ENCODE results near the gene POLE.

The POLE gene

DNA sequence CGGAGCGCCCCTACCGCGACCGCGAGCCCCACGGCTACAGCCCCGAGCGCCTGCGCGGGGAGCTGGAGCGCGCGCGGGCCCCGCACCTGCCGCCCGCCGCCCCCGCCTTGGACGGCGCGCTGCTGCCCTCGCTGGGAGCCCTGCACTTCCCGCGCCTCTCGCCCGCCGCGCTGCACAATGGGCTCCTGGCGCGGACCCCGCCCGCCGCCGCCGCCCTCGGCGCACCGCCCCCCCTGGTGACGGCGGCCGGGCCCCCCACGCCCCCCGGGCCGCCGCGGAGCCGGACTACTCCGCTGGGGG lies 103.8 kb downstream of the POLE start:
- TF ChIP-seq EZH2 (IDR thresholded peaks at IDR 0.05; ENCODE audit: borderline replicate concordance, low read depth, low read length, severe bottlenecking) = no peak
- TF ChIP-seq, protein P1, sequence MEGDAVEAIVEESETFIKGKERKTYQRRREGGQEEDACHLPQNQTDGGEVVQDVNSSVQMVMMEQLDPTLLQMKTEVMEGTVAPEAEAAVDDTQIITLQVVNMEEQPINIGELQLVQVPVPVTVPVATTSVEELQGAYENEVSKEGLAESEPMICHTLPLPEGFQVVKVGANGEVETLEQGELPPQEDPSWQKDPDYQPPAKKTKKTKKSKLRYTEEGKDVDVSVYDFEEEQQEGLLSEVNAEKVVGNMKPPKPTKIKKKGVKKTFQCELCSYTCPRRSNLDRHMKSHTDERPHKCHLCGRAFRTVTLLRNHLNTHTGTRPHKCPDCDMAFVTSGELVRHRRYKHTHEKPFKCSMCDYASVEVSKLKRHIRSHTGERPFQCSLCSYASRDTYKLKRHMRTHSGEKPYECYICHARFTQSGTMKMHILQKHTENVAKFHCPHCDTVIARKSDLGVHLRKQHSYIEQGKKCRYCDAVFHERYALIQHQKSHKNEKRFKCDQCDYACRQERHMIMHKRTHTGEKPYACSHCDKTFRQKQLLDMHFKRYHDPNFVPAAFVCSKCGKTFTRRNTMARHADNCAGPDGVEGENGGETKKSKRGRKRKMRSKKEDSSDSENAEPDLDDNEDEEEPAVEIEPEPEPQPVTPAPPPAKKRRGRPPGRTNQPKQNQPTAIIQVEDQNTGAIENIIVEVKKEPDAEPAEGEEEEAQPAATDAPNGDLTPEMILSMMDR (IDR thresholded peaks at IDR 0.05; ENCODE audit: borderline replicate concordance, extremely low read depth, low read length, poor library complexity, severe bottlenecking) = no peak
- no peak for DNase-seq

DNA sequence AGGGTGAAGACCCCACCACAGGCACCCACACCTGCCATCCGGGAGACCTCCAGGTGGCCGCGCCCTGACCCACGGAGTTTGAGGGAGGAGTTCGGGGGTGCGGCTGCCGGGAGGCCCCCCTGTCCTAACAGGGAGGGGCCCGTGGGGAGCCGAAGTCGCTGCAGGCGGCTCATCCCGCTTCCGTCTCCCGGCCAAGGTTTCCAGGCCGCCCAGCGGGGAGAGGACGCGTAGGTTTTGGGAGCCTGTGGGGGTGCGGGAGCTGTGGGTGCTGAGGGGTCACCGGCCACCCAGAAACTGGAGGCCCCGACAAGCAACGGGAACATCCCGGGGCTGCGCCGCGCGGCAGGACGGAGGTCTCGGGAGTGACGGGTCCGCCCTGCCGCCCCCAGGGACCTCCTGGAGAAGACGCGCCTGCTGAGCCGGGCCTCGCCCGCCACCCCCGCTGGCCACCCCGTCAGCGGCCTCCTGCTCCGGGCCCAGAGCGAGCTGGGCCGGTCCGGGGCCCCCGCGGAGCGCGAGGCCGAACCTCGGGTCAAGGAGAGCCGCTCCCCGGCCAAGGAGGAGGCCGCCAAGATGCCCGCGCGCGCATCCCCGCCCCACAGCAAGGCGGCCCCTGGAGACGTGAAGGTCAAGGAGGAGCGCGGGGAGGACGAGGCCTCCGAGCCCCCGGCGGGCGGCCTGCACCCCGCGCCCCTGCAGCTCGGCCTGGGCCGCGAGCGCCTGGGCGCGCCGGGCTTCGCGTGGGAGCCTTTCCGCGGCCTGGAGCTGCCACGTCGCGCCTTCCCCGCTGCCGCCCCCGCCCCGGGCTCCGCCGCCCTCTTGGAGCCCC lies 104.3 kb downstream of the POLE start:
- Histone ChIP-seq H3K9ac (ENCODE audit: low read depth, low read length) (no peak overlapping the region), H3K36me3 (ENCODE audit: insufficient read depth, low read length) (peaks cover 36% of the 10 kb centered on the region), H3K27ac (ENCODE audit: low read length) (no peak overlapping the region), H3K4me2 (ENCODE audit: insufficient read depth, low read length) (no peak overlapping the region), H3K4me3 (ENCODE audit: low read depth in 1 of 2, low read length in 2 of 2) (no peak overlapping the region), H4K20me1 (ENCODE audit: insufficient read depth, low read length) (peaks cover 8% of the 10 kb centered on the region; the same call in 1 of the 2 replicates), H3K9me3 (ENCODE audit: insufficient read depth, low read length, severe bottlenecking) (no peaks in the 10 kb centered on the region), H3K79me2 (ENCODE audit: insufficient read depth, low read length) (no peaks in the 10 kb centered on the region), H3K4me1 (ENCODE audit: insufficient read depth, low read length) (no peaks in the 10 kb centered on the region), H2AFZ (ENCODE audit: low read depth, low read length) (no peak overlapping the region), H3K27me3 (ENCODE audit: insufficient read depth, low read length, poor library complexity) (no peaks in the 10 kb centered on the region)
- ATAC-seq (ENCODE audit: insufficient read depth, low read depth) (no peak), DNase-seq (no peak)
- TF ChIP-seq, protein P1 (IDR thresholded peaks at IDR 0.05; ENCODE audit: borderline replicate concordance, extremely low read depth, low read length, poor library complexity, severe bottlenecking) = no peak
- no peak for TF ChIP-seq EZH2 (IDR thresholded peaks at IDR 0.05; ENCODE audit: borderline replicate concordance, low read depth, low read length, severe bottlenecking)

More for the DNA sequence above, 103.8 kb downstream of the POLE start:
- Histone ChIP-seq H3K27ac (ENCODE audit: low read length) (no peak overlapping the region), H3K36me3 (ENCODE audit: insufficient read depth, low read length) (peaks cover 31% of the 10 kb centered on the region), H2AFZ (ENCODE audit: low read depth, low read length) (no peak overlapping the region), H3K9me3 (ENCODE audit: insufficient read depth, low read length, severe bottlenecking) (no peaks in the 10 kb centered on the region), H3K4me2 (ENCODE audit: insufficient read depth, low read length) (no peak overlapping the region), H3K4me1 (ENCODE audit: insufficient read depth, low read length) (no peaks in the 10 kb centered on the region), H3K27me3 (ENCODE audit: insufficient read depth, low read length, poor library complexity) (no peaks in the 10 kb centered on the region), H3K4me3 (ENCODE audit: low read depth in 1 of 2, low read length in 2 of 2) (no peak overlapping the region), H3K9ac (ENCODE audit: low read depth, low read length) (no peak overlapping the region), H4K20me1 (ENCODE audit: insufficient read depth, low read length) (peaks cover 8% of the 10 kb centered on the region; the same call in 1 of the 2 replicates), H3K79me2 (ENCODE audit: insufficient read depth, low read length) (no peaks in the 10 kb centered on the region)
- no peak for ATAC-seq (ENCODE audit: insufficient read depth, low read depth)

DNA sequence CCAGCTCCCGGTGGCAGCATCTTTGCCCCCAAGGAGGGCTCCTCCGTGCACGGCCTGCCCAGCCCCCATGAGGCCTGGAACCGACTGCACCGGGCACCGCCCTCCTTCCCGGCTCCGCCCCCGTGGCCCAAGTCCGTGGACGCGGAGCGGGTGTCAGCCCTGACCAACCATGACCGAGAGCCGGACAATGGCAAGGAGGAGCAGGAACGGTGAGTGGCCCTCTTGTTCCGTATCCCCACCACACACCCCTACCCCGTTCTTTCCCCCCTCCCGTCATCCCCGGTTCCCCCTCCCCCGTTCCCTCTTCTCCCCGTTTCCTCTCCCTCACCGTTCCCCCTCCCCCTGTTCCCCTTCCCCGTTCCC lies 105.1 kb downstream of the POLE start:
- Histone ChIP-seq H3K27me3 (ENCODE audit: insufficient read depth, low read length, poor library complexity) (no peaks in the 10 kb centered on the region), H3K4me1 (ENCODE audit: insufficient read depth, low read length) (no peaks in the 10 kb centered on the region), H3K9ac (ENCODE audit: low read depth, low read length) (no peak overlapping the region), H3K4me2 (ENCODE audit: insufficient read depth, low read length) (no peak overlapping the region), H3K36me3 (ENCODE audit: insufficient read depth, low read length) (peaks cover 43% of the 10 kb centered on the region), H2AFZ (ENCODE audit: low read depth, low read length) (no peak overlapping the region), H4K20me1 (ENCODE audit: insufficient read depth, low read length) (peaks cover 8% of the 10 kb centered on the region; the same call in 1 of the 2 replicates), H3K4me3 (ENCODE audit: low read depth in 1 of 2, low read length in 2 of 2) (no peak overlapping the region), H3K27ac (ENCODE audit: low read length) (no peak overlapping the region), H3K9me3 (ENCODE audit: insufficient read depth, low read length, severe bottlenecking) (no peaks in the 10 kb centered on the region), H3K79me2 (ENCODE audit: insufficient read depth, low read length) (no peaks in the 10 kb centered on the region)
- TF ChIP-seq EZH2 (IDR thresholded peaks at IDR 0.05; ENCODE audit: borderline replicate concordance, low read depth, low read length, severe bottlenecking) = no peak
- TF ChIP-seq, protein P1 (IDR thresholded peaks at IDR 0.05; ENCODE audit: borderline replicate concordance, extremely low read depth, low read length, poor library complexity, severe bottlenecking) = no peak
- no peak for DNase-seq
- ATAC-seq (ENCODE audit: insufficient read depth, low read depth) = no peak

Measured in DND-41 (cell line).